SH-SY5Y (cell line): ENCODE results near the gene GPHN.

Source experiments
- GATA2 ChIP-seq: IDR thresholded peaks from 2 replicates; pipeline ENCODE4 v1.6.1; 2011; ENCODE audit warnings: mild to moderate bottlenecking, low read depth, low read length
- GATA3 ChIP-seq: IDR thresholded peaks from 2 replicates; pipeline ENCODE4 v1.6.1; 2011; ENCODE audit warnings: low read depth, mild to moderate bottlenecking, low read length, moderate library complexity

DNA sequence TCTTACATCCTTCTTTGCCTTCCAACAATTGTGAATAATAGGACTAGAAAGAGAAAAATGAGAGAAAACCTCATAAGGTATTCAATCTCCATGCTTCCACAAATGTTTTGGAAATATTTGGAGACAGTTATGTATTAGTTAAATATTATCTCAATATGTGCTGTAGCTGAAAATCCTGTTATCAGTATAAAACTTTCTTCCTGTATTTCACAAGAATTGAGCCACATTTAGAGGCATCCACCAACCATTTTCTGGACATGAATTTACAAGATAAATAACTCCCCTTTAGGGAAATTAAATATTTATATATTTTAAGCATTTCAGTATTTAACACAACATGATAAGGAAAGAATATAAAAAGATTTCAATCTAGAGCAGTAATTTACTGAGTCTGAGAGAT lies 200.3 kb downstream of the GPHN start:
- no peak for TF ChIP-seq GATA3
- no peak for TF ChIP-seq GATA2
